Neutrophil (primary cell): ENCODE data around the gene BRWD1.

ENCODE experiments used
- H3K27ac ChIP-seq: fragments of 200-600 bp; sonication (generic); 2 replicates; pipeline ENCODE4 v1.5.1; 2016; ENCODE audit warnings: mild to moderate bottlenecking, moderate library complexity
- H3K27me3 ChIP-seq: fragments of 200-600 bp; sonication (generic); 2 replicates; pipeline ENCODE4 v1.6.0; 2016; ENCODE audit warnings: mild to moderate bottlenecking
- H3K36me3 ChIP-seq: fragments of 200-600 bp; sonication (generic); 2 replicates; pipeline ENCODE4 v1.5.1; 2017
- H3K4me1 ChIP-seq, 2 experiments: fragments of 200-600 bp in 1 of 2; sonication (generic) in 1 of 2; 1 replicate in 1 of 2; 2 replicates in 1 of 2; pipeline versions ENCODE4 v1.5.1 to v1.6.1; 2013 to 2016; ENCODE audit warnings: low read depth in 1 of 2, low read length in 1 of 2, mild to moderate bottlenecking in 1 of 2, moderate library complexity in 1 of 2; ENCODE audit not compliant: control insufficient read depth in 1 of 2, insufficient read depth in 1 of 2
- H3K4me3 ChIP-seq, 2 experiments: fragments of 200-600 bp in 1 of 2; sonication (generic) in 1 of 2; 1 replicate in 1 of 2; 2 replicates in 1 of 2; pipeline ENCODE4 v1.5.1; 2013 to 2016; ENCODE audit warnings: low read depth in 1 of 2, low read length in 1 of 2, mild to moderate bottlenecking in 1 of 2, moderate library complexity in 1 of 2
- H3K9me3 ChIP-seq: fragments of 200-600 bp; sonication (generic); 2 replicates; pipeline ENCODE4 v1.5.1; 2016
- CTCF ChIP-seq: fragments of 200-600 bp; sonication (generic); IDR thresholded peaks from 2 replicates; pipeline ENCODE4 v1.5.1; 2016; ENCODE audit warnings: antibody characterized with exemption

The BRWD1 gene

GRCh38 chr21:39300587-39300986 lies 12.8 kb downstream of the BRWD1 start:
- Histone ChIP-seq H3K9me3 (no peaks in the 10 kb centered on the region), H3K36me3 (peaks cover 38% of the 10 kb centered on the region), H3K4me3 (no peak overlapping the region), H3K27ac (no peak overlapping the region), H3K4me1 (no peaks in the 10 kb centered on the region), H3K27me3 (no peaks in the 10 kb centered on the region)
- no peak for TF ChIP-seq CTCF

- TF ChIP-seq CTCF, result no peak
- no peaks in the 10 kb centered on the region for H3K4me1 ChIP-seq
- H3K27me3 ChIP-seq, result no peaks in the 10 kb centered on the region
- no peak overlapping the region for H3K27ac ChIP-seq
- H3K36me3 ChIP-seq, result peaks cover 60% of the 10 kb centered on the region
- no peak overlapping the region for H3K4me3 ChIP-seq
- H3K9me3 ChIP-seq, result no peaks in the 10 kb centered on the region
These were observed 16.5 kb downstream of the BRWD1 start for GRCh38 chr21:39296891-39297290.

- no peak for TF ChIP-seq CTCF
- Histone ChIP-seq H3K4me3 (no peak overlapping the region), H3K36me3 (peaks cover 70% of the 10 kb centered on the region), H3K9me3 (no peaks in the 10 kb centered on the region), H3K27me3 (no peaks in the 10 kb centered on the region), H3K27ac (no peak overlapping the region), H3K4me1 (no peaks in the 10 kb centered on the region)
These were observed 24.4 kb downstream of the BRWD1 start for GRCh38 chr21:39288987-39289386.

GRCh38 chr21:39282911-39283310 lies 30.5 kb downstream of the BRWD1 start:
- peaks cover 44% of the 10 kb centered on the region for H3K36me3 ChIP-seq
- no peak for TF ChIP-seq CTCF
- no peaks in the 10 kb centered on the region for H3K4me1 ChIP-seq
- H3K27ac ChIP-seq, result no peak overlapping the region
- H3K4me3 ChIP-seq, result no peak overlapping the region
- H3K9me3 ChIP-seq, result no peaks in the 10 kb centered on the region
- H3K27me3 ChIP-seq, result no peaks in the 10 kb centered on the region

- H3K9me3 ChIP-seq, result no peaks in the 10 kb centered on the region
- H3K4me1 ChIP-seq, result no peaks in the 10 kb centered on the region
These were observed 31.6 kb downstream of the BRWD1 start for GRCh38 chr21:39281853-39282252.

More at GRCh38 chr21:39281853-39282252, 31.6 kb downstream of the BRWD1 start:
- Histone ChIP-seq H3K27ac (no peak overlapping the region), H3K4me3 (no peak overlapping the region), H3K27me3 (no peaks in the 10 kb centered on the region), H3K36me3 (peaks cover 44% of the 10 kb centered on the region)
- TF ChIP-seq CTCF, result no peak
